HFFc6 (cell line): Measurements from ENCODE around the gene SNU13. TPM values are rescaled to one million over a fixed set of nuclear protein-coding genes. Genes with fewer than 3 reads are reported as not detected.
"Not testable (repeated sequence)": the region's sequence is repeated elsewhere in the genome, so short reads cannot be mapped to it uniquely, and the experiment has no call there.

Experiments
- DNase-seq: peaks from one replicate; pipeline ENCODE4 v3.0.0-alpha.2; 2018
- H3K27ac Mint-ChIP-seq: 2 replicates; pipeline ENCODE4 v1.8.0; 2020; ENCODE audit warnings: mild to moderate bottlenecking, mixed read lengths
- H3K27me3 Mint-ChIP-seq: 2 replicates; pipeline ENCODE4 v1.8.0; 2021; ENCODE audit warnings: mild to moderate bottlenecking, moderate library complexity, mixed read lengths; ENCODE audit not compliant: insufficient read depth
- H3K36me3 Mint-ChIP-seq: 2 replicates; pipeline ENCODE4 v1.8.0; 2021; ENCODE audit warnings: low read depth, mixed read lengths
- H3K4me1 Mint-ChIP-seq: 2 replicates; pipeline ENCODE4 v1.8.0; 2020; ENCODE audit warnings: low read depth, mixed read lengths
- H3K4me3 Mint-ChIP-seq: 2 replicates; pipeline ENCODE4 v1.8.0; 2020; ENCODE audit warnings: mild to moderate bottlenecking, moderate library complexity, mixed read lengths
- H3K9me3 Mint-ChIP-seq: 2 replicates; pipeline ENCODE4 v1.8.0; 2020; ENCODE audit warnings: mild to moderate bottlenecking, mixed read lengths
- CTCF ChIP-seq: fragments of 200-600 bp; sonication (generic); IDR thresholded peaks from 2 replicates; pipeline ENCODE4 v1.5.0; 2021; ENCODE audit warnings: antibody characterized with exemption, mild to moderate bottlenecking
- long read RNA-seq: library from polyadenylated mRNA; unstranded; transcript quantifications from one replicate; pipeline ENCODE4 v2.0.0, GENCODE V29; 2019
- total RNA-seq, 6 experiments: library from RNA; stranded (reverse); fragmentation: NEBNext Ultra II Directional; extraction: Animal tissue kit (Norgen Biotek cat#: 25700); gene quantifications; 2 replicates in 1 of 6; 3 replicates in 5 of 6; pipeline ENCODE4 v1.2.3, GENCODE V29; 2021

SNU13 gene
- total RNA-seq, result 100 to 1,000 TPM; 208 to 263 (median 234) TPM
- long read RNA-seq, transcript SNU13-202 (3 exons, 1,503 nt), result major isoform, 244 of 359 reads
- long read RNA-seq, transcript SNU13-201 (3 exons, 877 nt), result minor isoform, 61 of 359 reads
- long read RNA-seq, partial matches to known transcripts, result 15 of 359 reads
- long read RNA-seq, other reads (novel, unspliced or antisense), result 34 of 359 reads

GRCh38 chr22:41688365-41689211 lies at the start of gene SNU13:
Gene SNU13 (minus strand): TSS chr22:41688867. CDS start chr22:41688796, 71 bp downstream.
- peaks cover 16% of the 10 kb centered on the region; the same call in 1 of the 2 replicates for H3K36me3 Mint-ChIP-seq
- peaks cover 30% of the 10 kb centered on the region for H3K4me1 Mint-ChIP-seq
- peak; percentile 89 for DNase-seq
- 0 out of 2 replicates have a peak, but pooled peaks have one; percentile 6 for TF ChIP-seq CTCF
- H3K27me3 Mint-ChIP-seq, result no peaks in the 10 kb centered on the region; the same call in 1 of the 2 replicates
- no peaks in the 10 kb centered on the region for H3K9me3 Mint-ChIP-seq
- peak within 1 kb of the TSS; percentile 96 for H3K4me3 Mint-ChIP-seq
- peak within 1 kb of the TSS; percentile 92 for H3K27ac Mint-ChIP-seq

GRCh38 chr22:41733241-41733640 lies 44.6 kb upstream of the SNU13 start:
- H3K9me3 Mint-ChIP-seq, H3K36me3 Mint-ChIP-seq, DNase-seq, H3K27ac Mint-ChIP-seq, H3K4me1 Mint-ChIP-seq, H3K4me3 Mint-ChIP-seq: not testable (repeated sequence)
- peaks cover 11% of the 10 kb centered on the region for H3K27me3 Mint-ChIP-seq

- Mint-ChIP-seq H3K9me3 (no peaks in the 10 kb centered on the region), H3K4me3 (no peak overlapping the region), H3K4me1 (no peaks in the 10 kb centered on the region), H3K27ac (no peak overlapping the region), H3K27me3 (peaks cover 11% of the 10 kb centered on the region), H3K36me3 (no peaks in the 10 kb centered on the region)
- TF ChIP-seq CTCF, result no peak
- DNase-seq, result no peak
Measured at GRCh38 chr22:41732096-41732772, 43.6 kb upstream of the SNU13 start.

- no peak for TF ChIP-seq CTCF
- no peak for DNase-seq
- no peaks in the 10 kb centered on the region for H3K36me3 Mint-ChIP-seq
- H3K9me3 Mint-ChIP-seq, result no peaks in the 10 kb centered on the region
- H3K4me3 Mint-ChIP-seq, result no peak overlapping the region
- no peaks in the 10 kb centered on the region for H3K4me1 Mint-ChIP-seq
- peaks cover 11% of the 10 kb centered on the region for H3K27me3 Mint-ChIP-seq
- H3K27ac Mint-ChIP-seq, result no peak overlapping the region
Measured at GRCh38 chr22:41731609-41732008, 42.9 kb upstream of the SNU13 start.

- Mint-ChIP-seq H3K36me3 (no peaks in the 10 kb centered on the region), H3K9me3 (no peaks in the 10 kb centered on the region), H3K4me3 (no peak overlapping the region), H3K27me3 (peaks cover 6% of the 10 kb centered on the region), H3K4me1 (peaks cover 9% of the 10 kb centered on the region), H3K27ac (no peak overlapping the region)
- DNase-seq, result peak; percentile 28
- TF ChIP-seq CTCF, result no peak
Measured at GRCh38 chr22:41725510-41726110, 36.9 kb upstream of the SNU13 start.
